Right kidney (tissue), 1 donor: ENCODE results near the gene PEAK1.

ENCODE experiments used
- DNase-seq: peaks from one replicate; pipeline ENCODE4 v3.0.0-alpha.2; 2016

PEAK1 gene

GRCh38 chr15:77058468-77058867, 361.4 kb downstream of the PEAK1 start:
- DNase-seq: no peak

- no peak for DNase-seq
Measured at GRCh38 chr15:77057685-77058084, 362.2 kb downstream of the PEAK1 start.

GRCh38 chr15:77057072-77057471, 362.8 kb downstream of the PEAK1 start:
- no peak for DNase-seq

- DNase-seq: no peak
Measured at GRCh38 chr15:77053709-77054108, 366.2 kb downstream of the PEAK1 start.

- DNase-seq: no peak
Measured at GRCh38 chr15:77052556-77052955, 367.3 kb downstream of the PEAK1 start.
